Ovary (tissue), 3 donors: ENCODE results near the gene LMLN.

Experiments used
- CTCF ChIP-seq, 3 donors: fragments of 450-650 bp in 2 of 3; fragments of 200-600 bp in 1 of 3; IDR thresholded peaks; one replicate each; pipeline versions ENCODE4 v1.5.1 to v1.8.0; 2016 to 2022; ENCODE audit warnings: antibody characterized with exemption in 3 of 3, mild to moderate bottlenecking in 1 of 3
- EP300 ChIP-seq: sonication (generic); formaldehyde crosslinking; IDR thresholded peaks from one replicate; pipeline ENCODE4 v1.6.1; 2017; ENCODE audit warnings: antibody characterized with exemption
- POLR2A ChIP-seq: fragments of 450-650 bp; IDR thresholded peaks from one replicate; pipeline ENCODE4 v1.6.1; 2017; ENCODE audit warnings: antibody characterized with exemption, mild to moderate bottlenecking, moderate library complexity
- donor health status: DM: no; HTN: no; CAD: no.

DNA sequence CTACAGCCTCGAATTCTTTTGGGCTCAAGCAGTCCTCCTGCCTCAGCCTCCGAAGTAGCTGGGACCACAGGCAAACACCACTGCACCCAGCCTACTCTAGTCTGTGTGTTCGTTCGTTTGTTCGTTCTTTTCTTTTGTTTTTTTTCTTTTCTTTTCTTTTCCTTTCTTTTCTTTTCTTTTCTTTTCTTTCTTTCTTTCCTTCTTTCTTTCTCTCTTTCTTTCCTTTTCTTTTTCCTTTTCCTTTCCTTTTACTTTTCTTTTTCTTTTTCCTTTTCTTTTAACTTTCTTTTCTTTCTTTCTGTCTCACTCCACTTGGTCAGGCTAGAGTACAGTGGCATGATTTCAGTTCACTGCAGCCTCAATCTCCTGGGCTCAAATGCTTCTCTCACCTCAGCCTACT is 36.8 kb downstream of the LMLN start:
- no peak for TF ChIP-seq CTCF (IDR thresholded peaks at IDR 0.05)
- no peak for TF ChIP-seq POLR2A
- no peak for TF ChIP-seq EP300
